OCI-LY1 (cell line): ENCODE measurements around the gene HGFAC.

Experiments used
- EZH2 ChIP-seq: fragments of 200-600 bp; sonication (generic), shearing (Covaris generic); IDR thresholded peaks from 2 replicates; pipeline ENCODE4 v1.8.0; 2017; ENCODE audit warnings: borderline replicate concordance, mixed run types, mild to moderate bottlenecking, antibody characterized with exemption, low read length, moderate library complexity, mixed read lengths
- TF ChIP-seq, protein P1 (sequence below): fragments of 200-600 bp; sonication (generic), shearing (Covaris generic); IDR thresholded peaks from 2 replicates; pipeline ENCODE4 v1.5.1; 2017; ENCODE audit warnings: mild to moderate bottlenecking, antibody characterized with exemption, low read length, moderate library complexity, mixed read lengths

DNA sequence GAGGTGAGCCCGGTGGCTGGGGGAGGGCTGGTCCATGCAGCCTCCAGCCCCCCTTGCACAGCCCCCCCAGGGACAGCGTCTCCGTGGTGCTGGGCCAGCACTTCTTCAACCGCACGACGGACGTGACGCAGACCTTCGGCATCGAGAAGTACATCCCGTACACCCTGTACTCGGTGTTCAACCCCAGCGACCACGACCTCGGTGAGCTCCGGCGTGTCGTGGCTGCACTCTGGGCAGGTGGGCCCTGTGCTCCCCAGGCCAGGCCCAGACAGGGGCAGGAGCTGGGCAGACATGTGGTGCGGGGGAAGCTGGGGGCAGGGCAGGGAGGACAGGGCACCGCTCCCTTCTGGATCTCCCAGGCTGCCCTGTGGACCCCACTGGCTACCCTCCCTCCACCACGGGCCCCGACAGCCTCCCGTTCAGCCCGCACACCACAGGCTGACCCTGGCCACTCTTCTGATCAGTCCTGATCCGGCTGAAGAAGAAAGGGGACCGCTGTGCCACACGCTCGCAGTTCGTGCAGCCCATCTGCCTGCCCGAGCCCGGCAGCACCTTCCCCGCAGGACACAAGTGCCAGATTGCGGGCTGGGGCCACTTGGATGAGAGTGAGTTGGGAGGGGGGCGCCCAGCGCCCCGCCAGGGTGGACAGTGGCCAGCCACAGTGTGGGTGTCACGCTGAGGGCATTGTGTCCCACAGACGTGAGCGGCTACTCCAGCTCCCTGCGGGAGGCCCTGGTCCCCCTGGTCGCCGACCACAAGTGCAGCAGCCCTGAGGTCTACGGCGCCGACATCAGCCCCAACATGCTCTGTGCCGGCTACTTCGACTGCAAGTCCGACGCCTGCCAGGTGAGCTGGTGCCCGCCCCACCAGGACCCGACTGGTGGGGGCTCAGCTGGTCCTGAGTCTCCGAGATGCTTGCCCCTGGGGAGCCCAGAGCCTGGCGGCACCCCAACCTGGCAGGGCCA lies 5.9 kb downstream of the HGFAC start:
- TF ChIP-seq, protein P1, sequence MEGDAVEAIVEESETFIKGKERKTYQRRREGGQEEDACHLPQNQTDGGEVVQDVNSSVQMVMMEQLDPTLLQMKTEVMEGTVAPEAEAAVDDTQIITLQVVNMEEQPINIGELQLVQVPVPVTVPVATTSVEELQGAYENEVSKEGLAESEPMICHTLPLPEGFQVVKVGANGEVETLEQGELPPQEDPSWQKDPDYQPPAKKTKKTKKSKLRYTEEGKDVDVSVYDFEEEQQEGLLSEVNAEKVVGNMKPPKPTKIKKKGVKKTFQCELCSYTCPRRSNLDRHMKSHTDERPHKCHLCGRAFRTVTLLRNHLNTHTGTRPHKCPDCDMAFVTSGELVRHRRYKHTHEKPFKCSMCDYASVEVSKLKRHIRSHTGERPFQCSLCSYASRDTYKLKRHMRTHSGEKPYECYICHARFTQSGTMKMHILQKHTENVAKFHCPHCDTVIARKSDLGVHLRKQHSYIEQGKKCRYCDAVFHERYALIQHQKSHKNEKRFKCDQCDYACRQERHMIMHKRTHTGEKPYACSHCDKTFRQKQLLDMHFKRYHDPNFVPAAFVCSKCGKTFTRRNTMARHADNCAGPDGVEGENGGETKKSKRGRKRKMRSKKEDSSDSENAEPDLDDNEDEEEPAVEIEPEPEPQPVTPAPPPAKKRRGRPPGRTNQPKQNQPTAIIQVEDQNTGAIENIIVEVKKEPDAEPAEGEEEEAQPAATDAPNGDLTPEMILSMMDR, result no peak
- no peak for TF ChIP-seq EZH2
